GM18517 (cell line): Measurements from ENCODE around the gene COG5.
A peak's percentile ranks its signal among the peaks of the same experiment; 100 is the strongest.
"Not testable (repeated sequence)": the region's sequence is repeated elsewhere in the genome, so short reads cannot be mapped to it uniquely, and the experiment has no call there.

Experiments
- ATAC-seq: cut with Tn5 transposase; IDR thresholded peaks from one replicate; pipeline ENCODE4 v1.9.1; 2021; ENCODE audit warnings: mild to moderate bottlenecking, moderate library complexity; ENCODE audit not compliant: unreplicated experiment

The COG5 gene

GRCh38 chr7:107580716-107581383, 17.1 kb upstream of the COG5 start:
- no peak for ATAC-seq

GRCh38 chr7:107579885-107580715, 16.4 kb upstream of the COG5 start, which contains the start of gene BCAP29:
Gene BCAP29 (plus strand): TSS chr7:107580246. CDS start chr7:107580773, 527 bp downstream.
- ATAC-seq, result peak; percentile 85

GRCh38 chr7:107579554-107579884, 15.8 kb upstream of the COG5 start:
- ATAC-seq, result no peak

GRCh38 chr7:107573537-107573936, 9.8 kb upstream of the COG5 start:
- no peak for ATAC-seq

- no peak for ATAC-seq
These were observed 6.6 kb upstream of the COG5 start for GRCh38 chr7:107570298-107570697.

- ATAC-seq, result no peak
These were observed 1.0 kb upstream of the COG5 start for GRCh38 chr7:107564553-107565298.

GRCh38 chr7:107563081-107563774, 492 bp downstream of the COG5 start:
- peak; percentile 58 for ATAC-seq

- ATAC-seq, result no peak
These were observed 2.7 kb downstream of the COG5 start for GRCh38 chr7:107560898-107561516.

- no peak for ATAC-seq
These were observed 3.9 kb downstream of the COG5 start for GRCh38 chr7:107559864-107560263.

- ATAC-seq, result no peak
These were observed 7.8 kb downstream of the COG5 start for GRCh38 chr7:107555893-107556292.

- ATAC-seq, result no peak
These were observed 11.8 kb downstream of the COG5 start for GRCh38 chr7:107551936-107552335.

- ATAC-seq, result no peak
These were observed 18.7 kb downstream of the COG5 start for GRCh38 chr7:107544848-107545591.

GRCh38 chr7:107543338-107543993, 20.3 kb downstream of the COG5 start:
- no peak for ATAC-seq

- no peak for ATAC-seq
These were observed 25.7 kb downstream of the COG5 start for GRCh38 chr7:107538001-107538400.

- not testable (repeated sequence) for ATAC-seq
These were observed 26.5 kb downstream of the COG5 start for GRCh38 chr7:107537228-107537627.

GRCh38 chr7:107534139-107534538, 29.6 kb downstream of the COG5 start:
- ATAC-seq, result no peak

- ATAC-seq, result no peak
These were observed 33.0 kb downstream of the COG5 start for GRCh38 chr7:107530751-107531150.

- ATAC-seq, result no peak
These were observed 35.3 kb downstream of the COG5 start for GRCh38 chr7:107528461-107528860.

- ATAC-seq, result no peak
These were observed 36.5 kb downstream of the COG5 start for GRCh38 chr7:107527196-107527595.
